ENCODE data around the gene DOCK2. TPM values are rescaled to one million over a fixed set of nuclear protein-coding genes. Genes with fewer than 3 reads are reported as not detected.

The DOCK2 gene
- total RNA-seq, 1 donor from 2014 or later = 3.9 TPM

DNA sequence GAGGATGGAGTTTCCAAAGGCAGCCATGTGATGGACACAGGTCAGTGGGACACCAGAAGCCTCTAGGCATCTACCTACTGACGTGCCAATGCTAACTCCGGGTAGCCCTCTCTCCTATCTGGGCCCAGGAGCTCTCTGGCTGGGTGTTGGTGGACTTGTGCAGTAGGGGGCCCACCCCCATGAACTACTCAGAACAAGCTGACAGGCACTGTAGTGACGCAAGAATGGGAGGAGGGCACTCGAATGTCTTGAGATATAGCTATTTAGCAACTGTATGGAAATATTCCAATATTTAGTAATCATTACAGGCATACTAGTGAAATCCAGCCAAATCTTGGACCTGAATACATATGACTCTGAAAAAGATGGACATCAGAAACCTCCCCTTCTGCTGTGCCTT lies 5.7 kb upstream of the DOCK2 start:
- Histone ChIP-seq H3K27me3 (ENCODE audit: control insufficient read depth, insufficient read depth, low read length) (no peaks in the 10 kb centered on the region), H3K4me3 (ENCODE audit: low read depth, low read length) (no peak overlapping the region), H3K36me3 (ENCODE audit: control insufficient read depth, insufficient read depth, low read length) (no peaks in the 10 kb centered on the region)
- TF ChIP-seq, protein P1, sequence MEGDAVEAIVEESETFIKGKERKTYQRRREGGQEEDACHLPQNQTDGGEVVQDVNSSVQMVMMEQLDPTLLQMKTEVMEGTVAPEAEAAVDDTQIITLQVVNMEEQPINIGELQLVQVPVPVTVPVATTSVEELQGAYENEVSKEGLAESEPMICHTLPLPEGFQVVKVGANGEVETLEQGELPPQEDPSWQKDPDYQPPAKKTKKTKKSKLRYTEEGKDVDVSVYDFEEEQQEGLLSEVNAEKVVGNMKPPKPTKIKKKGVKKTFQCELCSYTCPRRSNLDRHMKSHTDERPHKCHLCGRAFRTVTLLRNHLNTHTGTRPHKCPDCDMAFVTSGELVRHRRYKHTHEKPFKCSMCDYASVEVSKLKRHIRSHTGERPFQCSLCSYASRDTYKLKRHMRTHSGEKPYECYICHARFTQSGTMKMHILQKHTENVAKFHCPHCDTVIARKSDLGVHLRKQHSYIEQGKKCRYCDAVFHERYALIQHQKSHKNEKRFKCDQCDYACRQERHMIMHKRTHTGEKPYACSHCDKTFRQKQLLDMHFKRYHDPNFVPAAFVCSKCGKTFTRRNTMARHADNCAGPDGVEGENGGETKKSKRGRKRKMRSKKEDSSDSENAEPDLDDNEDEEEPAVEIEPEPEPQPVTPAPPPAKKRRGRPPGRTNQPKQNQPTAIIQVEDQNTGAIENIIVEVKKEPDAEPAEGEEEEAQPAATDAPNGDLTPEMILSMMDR (IDR thresholded peaks at IDR 0.05; ENCODE audit: insufficient read depth, low read length, poor library complexity, severe bottlenecking) = no peak
- no peak for DNase-seq (ENCODE audit: low read depth)

DNA sequence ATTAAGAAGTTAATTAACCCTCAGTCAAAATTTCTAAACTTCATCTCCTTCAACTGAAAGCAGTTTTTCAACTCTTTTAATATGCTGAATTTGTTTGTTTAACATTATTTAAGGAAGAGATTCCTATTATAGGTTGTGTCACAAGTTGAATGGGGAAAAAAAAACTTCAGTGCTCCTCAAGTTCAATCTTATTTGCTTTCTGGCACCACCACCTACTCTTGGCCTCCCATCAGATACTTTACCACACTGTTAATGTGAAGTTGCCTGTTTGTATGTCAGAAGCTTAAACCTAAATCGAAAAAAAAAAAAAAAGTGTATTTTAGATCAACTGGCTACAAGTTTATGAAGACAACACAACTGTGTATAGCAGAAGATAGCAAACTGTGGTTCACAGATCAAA lies 4.1 kb upstream of the DOCK2 start:
- TF ChIP-seq, protein P1 (IDR thresholded peaks at IDR 0.05; ENCODE audit: insufficient read depth, low read length, poor library complexity, severe bottlenecking) = no peak
- no peak overlapping the region for H3K4me3 ChIP-seq (ENCODE audit: low read depth, low read length)
- DNase-seq (ENCODE audit: low read depth) = no peak
- no peaks in the 10 kb centered on the region for H3K27me3 ChIP-seq (ENCODE audit: control insufficient read depth, insufficient read depth, low read length)
- H3K36me3 ChIP-seq (ENCODE audit: control insufficient read depth, insufficient read depth, low read length) = no peaks in the 10 kb centered on the region

DNA sequence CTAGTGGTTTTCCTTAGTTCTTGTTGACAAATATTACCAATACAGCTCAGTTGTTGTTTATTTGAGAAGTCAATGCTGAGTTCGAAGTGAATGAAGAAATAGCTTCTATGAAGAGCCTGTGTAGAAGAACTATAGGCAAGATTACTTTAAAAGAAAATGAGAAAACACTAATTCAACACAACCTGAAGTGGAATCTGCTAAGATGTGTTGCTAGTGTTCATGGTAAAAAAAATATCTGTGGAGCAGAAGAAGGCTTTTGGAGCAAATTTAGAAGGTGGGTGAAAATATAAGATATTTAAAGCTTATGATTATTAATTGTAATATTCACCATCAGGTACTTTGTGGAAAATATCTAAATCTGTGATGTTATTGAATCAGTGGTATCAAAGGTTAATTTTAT lies 2.5 kb upstream of the DOCK2 start:
- Histone ChIP-seq H3K27me3 (ENCODE audit: control insufficient read depth, insufficient read depth, low read length) (no peaks in the 10 kb centered on the region), H3K4me3 (ENCODE audit: low read depth, low read length) (no peak overlapping the region), H3K36me3 (ENCODE audit: control insufficient read depth, insufficient read depth, low read length) (no peaks in the 10 kb centered on the region)
- no peak for DNase-seq (ENCODE audit: low read depth)
- TF ChIP-seq, protein P1 (IDR thresholded peaks at IDR 0.05; ENCODE audit: insufficient read depth, low read length, poor library complexity, severe bottlenecking) = no peak

DNA sequence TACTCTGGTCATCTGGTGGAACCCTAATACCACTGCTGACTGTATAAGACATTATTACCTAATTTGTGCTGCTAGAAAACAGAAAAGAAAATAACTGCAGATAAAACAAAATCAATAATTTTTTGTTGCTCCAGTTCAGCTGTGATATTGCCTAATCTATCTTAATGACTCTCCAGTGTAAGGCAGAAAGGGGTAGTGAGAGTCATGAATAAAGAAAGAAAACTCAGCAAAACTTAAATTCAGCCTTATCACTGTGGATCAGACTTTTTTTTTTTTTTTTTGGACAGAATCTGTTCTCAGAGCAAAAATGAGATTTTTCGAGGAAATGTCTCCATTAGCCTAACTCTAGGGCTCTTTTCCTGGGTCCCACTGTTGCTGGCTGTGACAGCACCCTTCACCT lies 1.1 kb upstream of the DOCK2 start:
- Histone ChIP-seq H3K27me3 (ENCODE audit: control insufficient read depth, insufficient read depth, low read length) (no peaks in the 10 kb centered on the region), H3K36me3 (ENCODE audit: control insufficient read depth, insufficient read depth, low read length) (no peaks in the 10 kb centered on the region), H3K4me3 (ENCODE audit: low read depth, low read length) (no peak overlapping the region)
- DNase-seq (ENCODE audit: low read depth) = no peak
- TF ChIP-seq, protein P1 (IDR thresholded peaks at IDR 0.05; ENCODE audit: insufficient read depth, low read length, poor library complexity, severe bottlenecking) = no peak

DNA sequence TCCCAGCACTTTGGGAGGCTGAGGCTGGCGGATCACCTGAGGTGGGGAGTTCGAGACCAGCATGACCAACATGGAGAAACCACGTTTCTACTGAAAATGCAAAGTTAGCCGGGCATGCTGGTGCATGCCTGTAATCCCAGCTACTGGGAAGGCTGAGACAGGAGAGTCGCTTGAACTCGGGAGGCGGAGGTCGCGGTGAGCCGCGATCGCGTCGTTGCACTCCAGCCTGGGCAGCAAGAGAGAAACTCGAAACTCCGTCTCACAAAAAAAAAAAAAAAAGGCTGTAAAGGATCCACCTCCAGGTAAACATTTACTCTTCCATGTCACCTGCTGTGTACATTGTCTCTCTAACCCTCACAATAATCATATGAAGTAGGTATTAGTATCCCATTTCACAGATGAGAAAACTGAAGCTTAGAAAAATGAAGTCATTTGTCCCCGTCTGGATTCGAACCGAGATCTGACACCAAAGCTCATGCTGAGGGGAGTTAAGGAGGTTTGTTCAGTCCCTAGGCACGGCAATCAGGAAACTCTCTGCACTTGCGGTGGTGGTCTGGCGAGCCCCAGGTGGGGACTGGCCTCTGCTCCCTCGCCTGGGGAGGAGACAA lies 494 bp upstream of the DOCK2 start:
- no peaks in the 10 kb centered on the region for H3K27me3 ChIP-seq (ENCODE audit: control insufficient read depth, insufficient read depth, low read length)
- no peak for DNase-seq (ENCODE audit: low read depth)
- TF ChIP-seq, protein P1 (IDR thresholded peaks at IDR 0.05; ENCODE audit: insufficient read depth, low read length, poor library complexity, severe bottlenecking) = no peak
- H3K36me3 ChIP-seq (ENCODE audit: control insufficient read depth, insufficient read depth, low read length) = no peaks in the 10 kb centered on the region
- peak overlapping the region; percentile 37 for H3K4me3 ChIP-seq (ENCODE audit: low read depth, low read length)

DNA sequence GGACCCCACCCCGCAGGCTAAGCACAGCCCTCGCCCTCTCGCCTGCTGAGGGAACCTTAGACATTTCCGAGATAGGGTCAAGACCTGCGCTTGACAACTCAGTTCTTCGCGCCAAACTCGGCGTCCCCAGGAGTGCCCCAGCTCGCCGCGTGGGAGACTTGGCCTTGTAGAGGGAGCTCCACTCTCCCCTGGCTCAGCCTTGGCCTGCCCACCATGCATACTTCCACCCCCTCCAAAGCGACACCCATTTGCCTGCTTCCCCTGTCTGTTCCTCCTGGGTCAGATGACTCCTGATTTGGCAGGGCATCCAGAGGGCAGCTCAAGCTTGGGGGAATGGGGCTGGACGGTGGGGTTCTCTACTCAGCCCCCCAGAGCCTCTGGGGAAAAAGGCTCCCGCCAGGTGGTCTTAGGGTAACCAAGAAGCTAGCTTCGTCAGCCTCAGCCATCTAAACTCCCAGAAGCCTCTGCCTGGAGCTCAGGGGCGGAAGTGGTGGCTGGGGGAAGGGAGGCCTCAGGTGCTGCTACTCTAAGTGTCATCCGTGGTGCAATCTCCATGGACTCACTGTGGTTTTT lies 560 bp downstream of the DOCK2 start:
- Histone ChIP-seq H3K27me3 (ENCODE audit: control insufficient read depth, insufficient read depth, low read length) (no peaks in the 10 kb centered on the region), H3K36me3 (ENCODE audit: control insufficient read depth, insufficient read depth, low read length) (no peaks in the 10 kb centered on the region), H3K4me3 (ENCODE audit: low read depth, low read length) (peak overlapping the region; percentile 37)
- TF ChIP-seq, protein P1 (IDR thresholded peaks at IDR 0.05; ENCODE audit: insufficient read depth, low read length, poor library complexity, severe bottlenecking) = no peak
- DNase-seq (ENCODE audit: low read depth) = no peak
